Measurements from ENCODE around the gene POLR1G.

- TF ChIP-seq CTCF (conservative IDR thresholded peaks at IDR 0.05; ENCODE audit: low read depth, low read length) (no peak), EZH2 (IDR thresholded peaks at IDR 0.05; ENCODE audit: low read length, unreplicated experiment) (no peak)
Measured at GRCh38 chr19:45409557-45409920, 3.1 kb downstream of the POLR1G start.
